Panc1 (cell line): ENCODE results near the gene STK24. TPM values are rescaled to one million over a fixed set of nuclear protein-coding genes. Genes with fewer than 3 reads are reported as not detected.

Experiments
- ATAC-seq: fragments of 200-7000 bp; cut with Tn5 transposase; 2 replicates; pipeline ENCODE4 v1.9.1; 2020; ENCODE audit warnings: mild to moderate bottlenecking, moderate library complexity
- BruUV-seq: library from RNA; stranded (reverse); fragments of 400-500 nt; replicated peaks from 2 replicates; lab custom pipeline; 2021; lab: Mats Ljungman, UMichigan
- CTCF ChIA-PET: fragments of 300-600 bp; sonication (Branson Sonifier 250); formaldehyde crosslinking; loops from one replicate; lab custom pipeline; 2022; ENCODE audit warnings: antibody characterized with exemption; lab: Charles Lee
- POLR2A ChIA-PET: fragments of 300-600 bp; sonication (Branson Sonifier 250); formaldehyde crosslinking; loops from one replicate; lab custom pipeline; 2022; ENCODE audit warnings: antibody characterized with exemption; lab: Charles Lee
- DNase-seq: peaks from one replicate; pipeline ENCODE4 v3.0.0-alpha.2; 2010; ENCODE audit warnings: low read depth, low spot score
- H3K27ac ChIP-seq: 2 replicates; pipeline ENCODE4 v1.5.1; 2011; ENCODE audit warnings: mild to moderate bottlenecking, low read length, inconsistent platforms
- H3K27me3 ChIP-seq: fragments of 200-500 bp; sonication (Bioruptor generic); 2 replicates; pipeline ENCODE4 v1.6.0; 2014; ENCODE audit warnings: low read length, inconsistent platforms; ENCODE audit not compliant: control insufficient read depth, insufficient read depth
- H3K36me3 ChIP-seq: fragments of 200-500 bp; sonication (Bioruptor generic); 2 replicates; pipeline ENCODE4 v1.5.1; 2014; ENCODE audit warnings: inconsistent platforms, mild to moderate bottlenecking, low read length, moderate library complexity; ENCODE audit not compliant: control insufficient read depth, insufficient read depth
- H3K4me1 ChIP-seq: 2 replicates; pipeline ENCODE4 v1.5.1; 2011; ENCODE audit warnings: inconsistent platforms, mild to moderate bottlenecking, low read length, moderate library complexity; ENCODE audit not compliant: control insufficient read depth, insufficient read depth
- H3K4me3 ChIP-seq, 2 experiments: 2 replicates each; pipeline ENCODE4 v1.5.1; 2011 to 2012; ENCODE audit warnings: low read depth in 2 of 2, low read length in 2 of 2, mild to moderate bottlenecking in 2 of 2, inconsistent platforms in 1 of 2, moderate library complexity in 1 of 2
- H3K9me3 ChIP-seq: fragments of 200-500 bp; sonication (Bioruptor generic); 2 replicates; pipeline ENCODE4 v1.5.1; 2014; ENCODE audit warnings: low read depth, mild to moderate bottlenecking, inconsistent platforms, low read length, moderate library complexity; ENCODE audit not compliant: control insufficient read depth, insufficient read depth
- CTCF ChIP-seq: fragments of 450-650 bp; IDR thresholded peaks from 2 replicates; pipeline ENCODE4 v1.5.1; 2017; ENCODE audit warnings: mild to moderate bottlenecking
- POLR2AphosphoS5 ChIP-seq: IDR thresholded peaks from 2 replicates; pipeline ENCODE4 v1.6.1; 2012; ENCODE audit warnings: mild to moderate bottlenecking, low read depth, low read length, moderate library complexity
- REST ChIP-seq, 2 experiments: IDR thresholded peaks; 2 replicates each; pipeline ENCODE4 v1.6.1; 2011 to 2012; ENCODE audit warnings: low read depth in 2 of 2, control low read depth in 1 of 2, low read length in 1 of 2, mild to moderate bottlenecking in 1 of 2, moderate library complexity in 1 of 2; ENCODE audit not compliant: insufficient read depth in 1 of 2
- SIN3A ChIP-seq: IDR thresholded peaks from 2 replicates; pipeline ENCODE4 v1.6.1; 2012; ENCODE audit warnings: low read depth, mild to moderate bottlenecking, low read length, moderate library complexity, borderline replicate concordance; ENCODE audit not compliant: insufficient read depth
- TCF7L2 ChIP-seq: IDR thresholded peaks from 2 replicates; pipeline ENCODE4 v1.6.1; 2011; ENCODE audit warnings: mild to moderate bottlenecking, low read depth, low read length, inconsistent platforms
- in situ Hi-C: cut with HindIII; loops from 2 replicates; pipeline ENCODE4 v1.10.0; 2016; ENCODE audit warnings: low sequenced_read_pairs, low pct_unique_long_range_greater_than_20kb
- intact Hi-C: fragments of 100-400 bp; cut with micrococcal nuclease; formaldehyde crosslinking; loops from one replicate; pipeline ENCODE4 v1.10.0; 2022; ENCODE audit not compliant: unreplicated experiment
- total RNA-seq: library from RNA; stranded (reverse); gene quantifications from one replicate; pipeline ENCODE4 v1.2.1, GENCODE V29; 2021; ENCODE audit not compliant: unreplicated experiment

STK24 gene
- total RNA-seq, 1 experiment from 2014 or later = 57.3 TPM

GRCh38 chr13:98454389-98454881, 122.5 kb downstream of the STK24 start:
- in situ Hi-C loops (no loop called here), intact Hi-C loops (no loop called here)
- peaks cover 2% of the 10 kb centered on the region; the same call in 1 of the 2 replicates for H3K36me3 ChIP-seq
- no peak for TF ChIP-seq CTCF
- TF ChIP-seq POLR2AphosphoS5 = no peak
- no peak for TF ChIP-seq REST (IDR thresholded peaks at IDR 0.05; ENCODE audit: insufficient read depth in 1 of 2, low read depth in 2 of 2, low read length in 1 of 2)
- no peak for TF ChIP-seq TCF7L2
- no peak for TF ChIP-seq SIN3A
- CTCF ChIA-PET = interaction anchor here (0.6 kb wide), 2 partner anchors 199 to 329 kb away, joined by 4 to 7 read pairs; no protein-coding TSS in a partner anchor
- H3K4me1 ChIP-seq = no peaks in the 10 kb centered on the region
- DNase-seq = no peak
- H3K9me3 ChIP-seq = no peaks in the 10 kb centered on the region
- ATAC-seq = no peak
- POLR2A ChIA-PET = interaction anchor here (0.6 kb wide), 1 partner anchor 1694 kb away, joined by 3 read pairs; no protein-coding TSS in a partner anchor
- H3K4me3 ChIP-seq = no peak overlapping the region
- no peak overlapping the region for H3K27ac ChIP-seq
- H3K27me3 ChIP-seq = no peaks in the 10 kb centered on the region
- BruUV-seq = no TSS peak

- ChIA-PET POLR2A (no interaction called here), CTCF (no interaction called here)
- no peak for DNase-seq
- Histone ChIP-seq H3K9me3 (no peaks in the 10 kb centered on the region), H3K27me3 (no peaks in the 10 kb centered on the region), H3K36me3 (peaks cover 2% of the 10 kb centered on the region; the same call in 1 of the 2 replicates), H3K4me1 (no peaks in the 10 kb centered on the region), H3K4me3 (no peak overlapping the region), H3K27ac (no peak overlapping the region)
- no TSS peak for BruUV-seq
- no peak for TF ChIP-seq CTCF
- TF ChIP-seq SIN3A = no peak
- TF ChIP-seq TCF7L2 = no peak
- TF ChIP-seq REST (IDR thresholded peaks at IDR 0.05; ENCODE audit: insufficient read depth in 1 of 2, low read depth in 2 of 2, low read length in 1 of 2) = no peak
- no peak for TF ChIP-seq POLR2AphosphoS5
- in situ Hi-C loops = no loop called here
- no peak for ATAC-seq
- intact Hi-C loops = no loop called here
Measured at GRCh38 chr13:98452851-98453843, 123.8 kb downstream of the STK24 start.
